Measurements from ENCODE around the gene NMRK2.

GRCh38 chr19:3970808-3971598, 38.1 kb downstream of the NMRK2 start, which contains the start of gene DAPK3:
- no peak for TF ChIP-seq EZH2 (IDR thresholded peaks at IDR 0.05; ENCODE audit: insufficient read depth, low read length)
- TF ChIP-seq CTCF (IDR thresholded peaks at IDR 0.05; ENCODE audit: insufficient read depth, low read depth, low read length), result no peak

Measured in astrocyte (in vitro differentiated cells and primary cell).